ENCODE measurements around the gene RNASE13.

RNASE13 gene

GRCh38 chr14:21042918-21043317 lies 8.3 kb upstream of the RNASE13 start:
- TF ChIP-seq GATA3 (IDR thresholded peaks at IDR 0.05; ENCODE audit: low read depth, low read length): no peak
- TF ChIP-seq GATA2 (IDR thresholded peaks at IDR 0.05; ENCODE audit: low read depth, low read length): no peak

GRCh38 chr14:21041676-21042433 lies 7.2 kb upstream of the RNASE13 start, which contains the start of gene RNASE7:
RNASE7 (plus strand) TSS chr14:21042362; CDS start chr14:21042993, 631 bp downstream.
- TF ChIP-seq GATA2 (IDR thresholded peaks at IDR 0.05; ENCODE audit: low read depth, low read length) (no peak), GATA3 (IDR thresholded peaks at IDR 0.05; ENCODE audit: low read depth, low read length) (no peak)

DNA sequence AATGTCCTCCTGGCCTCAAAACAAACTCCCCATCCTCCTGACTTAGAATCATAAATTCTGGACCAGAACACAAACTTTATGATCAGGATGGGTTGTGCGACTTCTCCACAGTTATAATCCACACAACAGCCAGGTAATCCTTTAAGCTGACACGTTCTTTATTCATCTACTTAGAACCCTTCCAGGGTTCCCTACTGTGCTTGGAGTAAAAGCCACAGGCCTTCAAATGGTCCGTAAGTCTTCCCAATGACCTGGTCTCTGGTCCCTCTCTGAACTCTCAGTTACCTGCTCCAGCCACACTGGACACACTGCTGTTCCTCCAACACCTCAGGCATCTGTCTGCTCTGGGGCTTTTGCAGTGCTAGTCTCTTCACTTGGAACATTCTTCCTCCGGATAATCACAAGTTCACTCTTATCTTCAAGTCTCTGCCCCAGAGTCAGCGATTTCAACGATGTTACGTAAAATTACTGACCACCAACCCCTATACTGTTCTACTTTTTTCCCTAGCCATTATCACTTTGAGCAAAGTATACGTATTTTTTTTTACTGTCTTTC lies 5.8 kb upstream of the RNASE13 start:
- no peak for TF ChIP-seq GATA3 (IDR thresholded peaks at IDR 0.05; ENCODE audit: low read depth, low read length)
- no peak for TF ChIP-seq GATA2 (IDR thresholded peaks at IDR 0.05; ENCODE audit: low read depth, low read length)

GRCh38 chr14:21039585-21040369 lies 5.2 kb upstream of the RNASE13 start:
- no peak for TF ChIP-seq GATA2 (IDR thresholded peaks at IDR 0.05; ENCODE audit: low read depth, low read length)

GRCh38 chr14:21038441-21039422 lies 4.1 kb upstream of the RNASE13 start:
- no peak for TF ChIP-seq GATA2 (IDR thresholded peaks at IDR 0.05; ENCODE audit: low read depth, low read length)
- no peak for TF ChIP-seq GATA3 (IDR thresholded peaks at IDR 0.05; ENCODE audit: low read depth, low read length)

- TF ChIP-seq GATA3 (IDR thresholded peaks at IDR 0.05; ENCODE audit: low read depth, low read length): no peak
- no peak for TF ChIP-seq GATA2 (IDR thresholded peaks at IDR 0.05; ENCODE audit: low read depth, low read length)
Measured at GRCh38 chr14:21037156-21037555, 2.5 kb upstream of the RNASE13 start.

DNA sequence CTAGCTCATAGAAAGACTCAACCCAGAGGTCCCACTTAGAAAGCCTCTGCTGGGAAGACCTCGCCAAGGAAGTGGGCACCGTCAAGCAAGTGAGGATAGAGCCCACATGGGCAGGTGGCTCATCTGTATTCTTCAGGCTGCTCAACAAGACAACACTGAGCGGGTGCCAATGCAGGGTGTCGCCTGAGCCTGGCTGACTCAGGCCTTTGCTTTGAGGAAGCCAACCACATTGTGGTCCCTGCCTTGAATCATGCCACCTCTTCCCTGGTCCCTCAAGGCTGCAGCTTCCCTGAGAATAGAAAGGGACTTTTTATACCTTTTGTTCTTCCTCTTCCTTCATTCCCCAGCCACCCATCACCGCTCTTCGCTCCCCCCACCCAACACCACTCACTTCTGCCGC lies 2.1 kb upstream of the RNASE13 start:
- no peak for TF ChIP-seq GATA2 (IDR thresholded peaks at IDR 0.05; ENCODE audit: low read depth, low read length)
- TF ChIP-seq GATA3 (IDR thresholded peaks at IDR 0.05; ENCODE audit: low read depth, low read length): no peak

- TF ChIP-seq GATA2 (IDR thresholded peaks at IDR 0.05; ENCODE audit: low read depth, low read length) (no peak), GATA3 (IDR thresholded peaks at IDR 0.05; ENCODE audit: low read depth, low read length) (no peak)
Measured at GRCh38 chr14:21033133-21033698, 1.4 kb downstream of the RNASE13 start.

DNA sequence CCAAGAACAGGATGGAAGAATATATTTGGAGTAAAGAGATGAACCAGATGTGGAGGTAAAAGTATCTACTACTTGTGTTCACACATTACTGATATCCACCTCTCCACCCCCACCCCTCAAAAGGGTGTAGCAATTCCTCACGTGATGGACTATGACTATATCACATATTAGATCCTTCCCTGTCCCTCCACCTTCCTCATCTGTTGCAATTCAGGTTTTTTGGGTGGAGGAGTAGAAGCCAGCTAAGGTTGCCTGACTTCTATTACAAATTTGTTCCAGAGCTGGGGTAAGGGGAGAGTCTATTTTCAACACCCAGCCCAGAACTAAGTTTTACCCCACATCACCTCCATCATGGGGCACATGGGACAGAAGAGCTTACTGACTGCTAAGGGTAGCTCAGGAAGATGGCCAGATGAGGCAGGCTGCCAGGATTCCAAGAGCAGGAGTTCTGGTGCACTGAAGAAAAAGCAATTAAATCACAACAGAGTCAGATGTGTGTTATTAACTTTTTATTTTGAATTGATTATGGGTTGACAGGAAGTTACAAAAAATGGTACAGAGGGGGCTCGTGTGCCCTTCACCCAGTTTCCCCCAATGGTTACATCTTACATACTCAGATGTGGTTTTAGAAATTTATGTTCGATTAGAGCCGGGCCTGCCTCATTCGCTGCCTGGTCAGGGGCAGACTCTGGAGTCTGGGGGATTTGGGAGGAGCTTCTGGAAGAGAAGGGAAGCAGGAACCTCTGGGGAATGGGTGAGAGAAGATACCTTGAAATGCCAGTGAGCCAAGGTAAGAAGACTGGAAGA lies 2.1 kb downstream of the RNASE13 start:
- TF ChIP-seq GATA2 (IDR thresholded peaks at IDR 0.05; ENCODE audit: low read depth, low read length): no peak
- no peak for TF ChIP-seq GATA3 (IDR thresholded peaks at IDR 0.05; ENCODE audit: low read depth, low read length)

- TF ChIP-seq GATA2 (IDR thresholded peaks at IDR 0.05; ENCODE audit: low read depth, low read length) (no peak), GATA3 (IDR thresholded peaks at IDR 0.05; ENCODE audit: low read depth, low read length) (no peak)
Measured at GRCh38 chr14:21030531-21030930, 4.1 kb downstream of the RNASE13 start.

GRCh38 chr14:21029917-21030316 lies 4.7 kb downstream of the RNASE13 start, which contains the start of gene TPPP2:
TPPP2 (plus strand) TSS chr14:21030217; CDS start chr14:21030582, 365 bp downstream.
- TF ChIP-seq GATA3 (IDR thresholded peaks at IDR 0.05; ENCODE audit: low read depth, low read length) (no peak), GATA2 (IDR thresholded peaks at IDR 0.05; ENCODE audit: low read depth, low read length) (no peak)

GRCh38 chr14:21026988-21027315 lies 7.7 kb downstream of the RNASE13 start:
- TF ChIP-seq GATA2 (IDR thresholded peaks at IDR 0.05; ENCODE audit: low read depth, low read length): no peak
- TF ChIP-seq GATA3 (IDR thresholded peaks at IDR 0.05; ENCODE audit: low read depth, low read length): no peak

Data from SH-SY5Y (cell line).